ENCODE data around the gene NT5C1B. TPM values are rescaled to one million over a fixed set of nuclear protein-coding genes. Genes with fewer than 3 reads are reported as not detected.

NT5C1B gene
- total RNA-seq, 1 donor from 2014 or later = not detected

GRCh38 chr2:18620867-18621632, 31.7 kb upstream of the NT5C1B start:
- Histone ChIP-seq H3K27me3 (ENCODE audit: control insufficient read depth in 3 of 3, insufficient read depth in 3 of 3, low read length in 3 of 3) (no peaks in the 10 kb centered on the region), H3K27ac (ENCODE audit: low read depth, low read length) (no peak overlapping the region)

DNA sequence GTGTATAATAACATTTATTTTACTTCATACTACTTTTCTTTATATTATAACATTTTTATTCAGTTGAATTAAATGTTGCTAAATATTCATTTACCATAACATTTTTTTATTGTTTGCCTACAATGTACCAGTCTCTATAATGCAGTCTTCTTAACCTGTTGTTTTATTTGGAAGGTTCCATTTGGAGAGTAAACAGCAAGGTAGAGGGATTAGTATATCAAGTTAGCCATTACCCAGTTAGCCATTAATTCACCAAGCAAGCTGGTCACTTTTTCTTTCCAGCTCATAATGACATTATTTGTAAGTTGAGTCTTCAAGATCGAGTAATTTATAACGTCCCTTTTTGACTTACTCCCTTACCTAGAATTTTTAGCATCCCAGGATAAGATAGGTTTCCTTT, 29.7 kb upstream of the NT5C1B start:
- Histone ChIP-seq H3K9ac (ENCODE audit: low read depth in 1 of 3, low read length in 3 of 3) (no peak overlapping the region), H3K4me3 (ENCODE audit: low read length in 3 of 3) (no peak overlapping the region), H3K4me1 (ENCODE audit: control insufficient read depth in 3 of 3, insufficient read depth in 3 of 3, low read length in 3 of 3) (no peaks in the 10 kb centered on the region), H3K27ac (ENCODE audit: low read depth, low read length) (no peak overlapping the region), H3K36me3 (ENCODE audit: control insufficient read depth in 3 of 3, insufficient read depth in 3 of 3, low read length in 3 of 3) (no peaks in the 10 kb centered on the region), H3K27me3 (ENCODE audit: control insufficient read depth in 3 of 3, insufficient read depth in 3 of 3, low read length in 3 of 3) (no peaks in the 10 kb centered on the region), H3K9me3 (ENCODE audit: control insufficient read depth in 3 of 3, low read length in 3 of 3) (no peaks in the 10 kb centered on the region)

More at GRCh38 chr2:18620867-18621632, 31.7 kb upstream of the NT5C1B start:
- H3K36me3 ChIP-seq (ENCODE audit: control insufficient read depth in 3 of 3, insufficient read depth in 3 of 3, low read length in 3 of 3) = no peaks in the 10 kb centered on the region
- H3K9ac ChIP-seq (ENCODE audit: low read depth in 1 of 3, low read length in 3 of 3) = no peak overlapping the region
- no peaks in the 10 kb centered on the region for H3K9me3 ChIP-seq (ENCODE audit: control insufficient read depth in 3 of 3, low read length in 3 of 3)
- no peaks in the 10 kb centered on the region for H3K4me1 ChIP-seq (ENCODE audit: control insufficient read depth in 3 of 3, insufficient read depth in 3 of 3, low read length in 3 of 3)
- no peak overlapping the region for H3K4me3 ChIP-seq (ENCODE audit: low read length in 3 of 3)

DNA sequence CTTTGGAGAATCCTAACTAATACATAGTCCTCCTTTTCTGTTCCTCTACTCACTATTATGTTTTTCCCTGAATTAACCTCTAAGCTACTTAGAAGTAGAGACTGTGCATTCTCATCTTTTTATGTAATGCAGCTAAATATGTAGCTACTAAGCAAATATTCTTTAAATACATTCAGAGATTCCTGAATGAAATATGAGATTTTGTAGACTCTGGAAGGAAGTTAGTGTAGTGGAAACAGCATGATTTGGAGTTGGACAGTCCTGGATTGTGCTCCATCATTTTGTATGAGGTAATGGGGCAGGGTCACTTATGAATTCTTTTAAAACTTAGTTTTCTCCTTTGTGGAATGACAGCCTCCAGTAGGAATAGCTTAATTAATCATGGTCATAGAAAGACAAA, 24.7 kb upstream of the NT5C1B start:
- Histone ChIP-seq H3K27ac (ENCODE audit: low read depth, low read length) (no peak overlapping the region), H3K36me3 (ENCODE audit: control insufficient read depth in 3 of 3, insufficient read depth in 3 of 3, low read length in 3 of 3) (no peaks in the 10 kb centered on the region), H3K27me3 (ENCODE audit: control insufficient read depth in 3 of 3, insufficient read depth in 3 of 3, low read length in 3 of 3) (no peaks in the 10 kb centered on the region), H3K4me3 (ENCODE audit: low read length in 3 of 3) (no peak overlapping the region), H3K4me1 (ENCODE audit: control insufficient read depth in 3 of 3, insufficient read depth in 3 of 3, low read length in 3 of 3) (no peaks in the 10 kb centered on the region), H3K9me3 (ENCODE audit: control insufficient read depth in 3 of 3, low read length in 3 of 3) (no peaks in the 10 kb centered on the region), H3K9ac (ENCODE audit: low read depth in 1 of 3, low read length in 3 of 3) (no peak overlapping the region)

DNA sequence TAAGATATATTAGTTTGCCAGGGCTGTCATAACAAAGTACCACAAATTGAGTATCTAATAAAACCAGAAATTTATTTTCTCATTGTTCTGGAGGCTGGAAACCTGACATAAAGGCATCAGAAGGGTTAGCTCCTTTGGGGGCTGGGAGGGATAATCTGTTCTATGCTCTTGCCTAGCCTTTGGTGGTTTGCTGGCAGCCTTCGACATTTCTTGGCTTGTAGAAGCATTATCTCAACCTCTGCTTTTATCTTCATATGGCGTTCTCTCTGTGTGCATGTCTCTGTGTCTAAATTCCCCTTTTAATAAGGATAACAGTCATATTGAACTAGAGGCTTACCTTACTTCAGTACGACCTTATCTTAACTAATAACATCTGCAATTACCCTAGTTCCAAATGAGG, 22.8 kb upstream of the NT5C1B start:
- no peaks in the 10 kb centered on the region for H3K4me1 ChIP-seq (ENCODE audit: control insufficient read depth in 3 of 3, insufficient read depth in 3 of 3, low read length in 3 of 3)
- no peak overlapping the region for H3K27ac ChIP-seq (ENCODE audit: low read depth, low read length)
- H3K4me3 ChIP-seq (ENCODE audit: low read length in 3 of 3) = no peak overlapping the region
- H3K9me3 ChIP-seq (ENCODE audit: control insufficient read depth in 3 of 3, low read length in 3 of 3) = no peaks in the 10 kb centered on the region
- H3K36me3 ChIP-seq (ENCODE audit: control insufficient read depth in 3 of 3, insufficient read depth in 3 of 3, low read length in 3 of 3) = no peaks in the 10 kb centered on the region
- no peak overlapping the region for H3K9ac ChIP-seq (ENCODE audit: low read depth in 1 of 3, low read length in 3 of 3)
- no peaks in the 10 kb centered on the region for H3K27me3 ChIP-seq (ENCODE audit: control insufficient read depth in 3 of 3, insufficient read depth in 3 of 3, low read length in 3 of 3)

GRCh38 chr2:18611604-18612003, 22.2 kb upstream of the NT5C1B start:
- no peak overlapping the region for H3K27ac ChIP-seq (ENCODE audit: low read depth, low read length)
- H3K4me1 ChIP-seq (ENCODE audit: control insufficient read depth in 3 of 3, insufficient read depth in 3 of 3, low read length in 3 of 3) = no peaks in the 10 kb centered on the region
- no peaks in the 10 kb centered on the region for H3K36me3 ChIP-seq (ENCODE audit: control insufficient read depth in 3 of 3, insufficient read depth in 3 of 3, low read length in 3 of 3)
- H3K27me3 ChIP-seq (ENCODE audit: control insufficient read depth in 3 of 3, insufficient read depth in 3 of 3, low read length in 3 of 3) = no peaks in the 10 kb centered on the region
- H3K4me3 ChIP-seq (ENCODE audit: low read length in 3 of 3) = no peak overlapping the region
- H3K9me3 ChIP-seq (ENCODE audit: control insufficient read depth in 3 of 3, low read length in 3 of 3) = no peaks in the 10 kb centered on the region
- no peak overlapping the region for H3K9ac ChIP-seq (ENCODE audit: low read depth in 1 of 3, low read length in 3 of 3)

- Histone ChIP-seq H3K36me3 (ENCODE audit: control insufficient read depth in 3 of 3, insufficient read depth in 3 of 3, low read length in 3 of 3) (no peaks in the 10 kb centered on the region), H3K27me3 (ENCODE audit: control insufficient read depth in 3 of 3, insufficient read depth in 3 of 3, low read length in 3 of 3) (no peaks in the 10 kb centered on the region), H3K4me3 (ENCODE audit: low read length in 3 of 3) (no peak overlapping the region), H3K27ac (ENCODE audit: low read depth, low read length) (no peak overlapping the region), H3K9ac (ENCODE audit: low read depth in 1 of 3, low read length in 3 of 3) (no peak overlapping the region), H3K9me3 (ENCODE audit: control insufficient read depth in 3 of 3, low read length in 3 of 3) (no peaks in the 10 kb centered on the region), H3K4me1 (ENCODE audit: control insufficient read depth in 3 of 3, insufficient read depth in 3 of 3, low read length in 3 of 3) (no peaks in the 10 kb centered on the region)
These were observed 21.8 kb upstream of the NT5C1B start for GRCh38 chr2:18611184-18611583.

DNA sequence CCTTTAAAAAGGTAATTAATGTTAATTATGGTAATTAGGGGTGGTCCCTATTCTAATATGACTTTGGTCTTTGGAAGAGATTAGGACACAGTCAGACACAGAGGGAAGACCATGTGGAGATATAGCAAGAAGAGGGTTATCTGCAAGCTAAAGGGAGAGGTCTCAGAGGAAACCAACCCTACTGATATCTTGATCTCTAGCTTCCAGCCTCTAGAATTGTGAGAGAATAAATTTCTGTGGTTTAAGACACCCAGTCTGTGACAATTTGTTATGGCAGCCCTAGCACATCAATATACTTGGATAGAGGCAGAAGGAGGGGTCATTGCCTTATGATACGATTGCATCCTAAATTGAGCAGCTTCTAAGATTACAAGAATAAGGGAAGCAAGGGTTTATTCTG, 21.3 kb upstream of the NT5C1B start:
- Histone ChIP-seq H3K9ac (ENCODE audit: low read depth in 1 of 3, low read length in 3 of 3) (no peak overlapping the region), H3K36me3 (ENCODE audit: control insufficient read depth in 3 of 3, insufficient read depth in 3 of 3, low read length in 3 of 3) (no peaks in the 10 kb centered on the region), H3K9me3 (ENCODE audit: control insufficient read depth in 3 of 3, low read length in 3 of 3) (no peaks in the 10 kb centered on the region), H3K27me3 (ENCODE audit: control insufficient read depth in 3 of 3, insufficient read depth in 3 of 3, low read length in 3 of 3) (no peaks in the 10 kb centered on the region), H3K4me3 (ENCODE audit: low read length in 3 of 3) (no peak overlapping the region), H3K27ac (ENCODE audit: low read depth, low read length) (no peak overlapping the region), H3K4me1 (ENCODE audit: control insufficient read depth in 3 of 3, insufficient read depth in 3 of 3, low read length in 3 of 3) (no peaks in the 10 kb centered on the region)

DNA sequence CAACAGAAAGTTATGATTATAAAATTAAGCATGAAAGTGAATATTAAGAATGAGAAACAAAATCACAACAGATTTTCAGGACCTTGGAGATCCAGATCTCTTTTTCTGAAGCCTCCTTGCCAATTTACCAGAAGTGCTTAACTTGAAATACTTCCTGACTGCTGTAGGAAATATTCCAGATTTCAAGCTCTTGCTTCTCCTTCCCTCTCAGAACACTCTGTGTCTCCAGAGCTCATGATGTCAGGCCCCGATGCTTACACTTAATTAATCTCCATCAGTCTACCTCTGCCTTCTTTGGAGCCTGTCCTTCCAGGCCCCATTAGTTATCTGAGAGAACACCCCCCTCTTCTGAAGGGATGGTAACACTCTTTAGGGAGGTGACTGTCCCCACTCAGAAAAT, 20.7 kb upstream of the NT5C1B start:
- no peaks in the 10 kb centered on the region for H3K36me3 ChIP-seq (ENCODE audit: control insufficient read depth in 3 of 3, insufficient read depth in 3 of 3, low read length in 3 of 3)
- no peaks in the 10 kb centered on the region for H3K4me1 ChIP-seq (ENCODE audit: control insufficient read depth in 3 of 3, insufficient read depth in 3 of 3, low read length in 3 of 3)
- H3K9me3 ChIP-seq (ENCODE audit: control insufficient read depth in 3 of 3, low read length in 3 of 3) = no peaks in the 10 kb centered on the region
- H3K4me3 ChIP-seq (ENCODE audit: low read length in 3 of 3) = no peak overlapping the region
- no peak overlapping the region for H3K9ac ChIP-seq (ENCODE audit: low read depth in 1 of 3, low read length in 3 of 3)
- H3K27me3 ChIP-seq (ENCODE audit: control insufficient read depth in 3 of 3, insufficient read depth in 3 of 3, low read length in 3 of 3) = no peaks in the 10 kb centered on the region
- H3K27ac ChIP-seq (ENCODE audit: low read depth, low read length) = no peak overlapping the region

DNA sequence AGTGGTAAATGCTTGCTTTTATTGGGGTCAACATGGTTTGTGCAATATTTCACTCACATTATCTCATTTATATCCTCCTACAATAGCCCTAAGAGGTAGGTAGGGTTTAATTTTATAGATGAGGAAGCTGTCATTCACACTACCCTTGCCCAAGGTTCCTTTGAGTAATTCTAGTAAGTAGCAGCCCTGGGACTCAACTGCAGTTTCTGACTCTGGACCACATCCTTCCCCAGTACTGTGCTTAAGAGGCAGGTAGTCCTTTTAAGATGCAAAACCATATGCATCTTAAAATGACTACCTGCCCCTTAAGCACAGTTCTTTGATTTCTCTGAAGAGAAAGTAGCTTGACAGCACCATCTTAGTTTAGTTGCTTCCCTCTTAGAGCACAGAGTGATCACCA, 15.7 kb upstream of the NT5C1B start:
- H3K4me3 ChIP-seq (ENCODE audit: low read length in 3 of 3) = no peak overlapping the region
- no peaks in the 10 kb centered on the region for H3K27me3 ChIP-seq (ENCODE audit: control insufficient read depth in 3 of 3, insufficient read depth in 3 of 3, low read length in 3 of 3)
- no peaks in the 10 kb centered on the region for H3K4me1 ChIP-seq (ENCODE audit: control insufficient read depth in 3 of 3, insufficient read depth in 3 of 3, low read length in 3 of 3)
- H3K36me3 ChIP-seq (ENCODE audit: control insufficient read depth in 3 of 3, insufficient read depth in 3 of 3, low read length in 3 of 3) = no peaks in the 10 kb centered on the region
- H3K27ac ChIP-seq (ENCODE audit: low read depth, low read length) = no peak overlapping the region
- H3K9me3 ChIP-seq (ENCODE audit: control insufficient read depth in 3 of 3, low read length in 3 of 3) = no peaks in the 10 kb centered on the region
- no peak overlapping the region for H3K9ac ChIP-seq (ENCODE audit: low read depth in 1 of 3, low read length in 3 of 3)

GRCh38 chr2:18604531-18604885, 15.1 kb upstream of the NT5C1B start:
- no peak overlapping the region for H3K4me3 ChIP-seq (ENCODE audit: low read length in 3 of 3)
- no peaks in the 10 kb centered on the region for H3K27me3 ChIP-seq (ENCODE audit: control insufficient read depth in 3 of 3, insufficient read depth in 3 of 3, low read length in 3 of 3)
- no peak overlapping the region for H3K9ac ChIP-seq (ENCODE audit: low read depth in 1 of 3, low read length in 3 of 3)
- no peaks in the 10 kb centered on the region for H3K9me3 ChIP-seq (ENCODE audit: control insufficient read depth in 3 of 3, low read length in 3 of 3)
- no peak overlapping the region for H3K27ac ChIP-seq (ENCODE audit: low read depth, low read length)
- H3K4me1 ChIP-seq (ENCODE audit: control insufficient read depth in 3 of 3, insufficient read depth in 3 of 3, low read length in 3 of 3) = no peaks in the 10 kb centered on the region
- H3K36me3 ChIP-seq (ENCODE audit: control insufficient read depth in 3 of 3, insufficient read depth in 3 of 3, low read length in 3 of 3) = no peaks in the 10 kb centered on the region

All from skeletal muscle tissue (tissue), 4 donors.